GM21515 (cell line): Measurements from ENCODE around the gene PCYT2.
A peak's percentile ranks its signal among the peaks of the same experiment; 100 is the strongest.

Source experiments
- ATAC-seq: cut with Tn5 transposase; IDR thresholded peaks from one replicate; pipeline ENCODE4 v1.9.1; 2021; ENCODE audit not compliant: unreplicated experiment

PCYT2 gene

DNA sequence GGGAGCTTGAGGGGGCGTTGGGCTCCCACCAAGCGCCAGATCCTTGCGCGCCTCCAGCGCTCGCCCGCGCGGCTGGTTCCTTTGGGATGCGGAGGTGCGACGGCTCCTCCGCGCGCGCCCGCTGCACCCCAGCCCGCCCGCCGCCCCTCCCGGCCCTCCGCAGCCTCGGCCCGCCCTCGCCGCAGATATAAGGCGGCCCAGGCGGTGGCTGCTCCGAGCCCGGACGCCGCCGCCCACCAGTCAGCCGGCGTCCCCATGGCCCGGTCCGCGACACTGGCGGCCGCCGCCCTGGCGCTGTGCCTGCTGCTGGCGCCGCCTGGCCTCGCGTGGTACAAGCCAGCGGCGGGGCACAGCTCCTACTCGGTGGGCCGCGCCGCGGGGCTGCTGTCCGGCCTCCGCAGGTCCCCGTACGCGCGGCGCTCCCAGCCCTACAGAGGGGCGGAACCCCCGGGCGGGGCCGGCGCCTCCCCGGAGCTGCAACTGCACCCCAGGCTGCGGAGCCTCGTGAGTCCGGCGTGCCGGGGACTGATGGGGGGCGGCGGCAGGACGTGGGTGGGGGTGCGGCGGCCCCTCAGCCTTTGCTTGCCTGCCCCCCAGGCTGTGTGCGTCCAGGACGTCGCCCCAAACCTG is 9.1 kb downstream of the PCYT2 start, which contains the start of gene NPB:
NPB (plus strand) TSS at position 216 of the 630 bp plus-strand sequence; CDS start at position 256, 40 bp downstream.
- no peak for ATAC-seq

DNA sequence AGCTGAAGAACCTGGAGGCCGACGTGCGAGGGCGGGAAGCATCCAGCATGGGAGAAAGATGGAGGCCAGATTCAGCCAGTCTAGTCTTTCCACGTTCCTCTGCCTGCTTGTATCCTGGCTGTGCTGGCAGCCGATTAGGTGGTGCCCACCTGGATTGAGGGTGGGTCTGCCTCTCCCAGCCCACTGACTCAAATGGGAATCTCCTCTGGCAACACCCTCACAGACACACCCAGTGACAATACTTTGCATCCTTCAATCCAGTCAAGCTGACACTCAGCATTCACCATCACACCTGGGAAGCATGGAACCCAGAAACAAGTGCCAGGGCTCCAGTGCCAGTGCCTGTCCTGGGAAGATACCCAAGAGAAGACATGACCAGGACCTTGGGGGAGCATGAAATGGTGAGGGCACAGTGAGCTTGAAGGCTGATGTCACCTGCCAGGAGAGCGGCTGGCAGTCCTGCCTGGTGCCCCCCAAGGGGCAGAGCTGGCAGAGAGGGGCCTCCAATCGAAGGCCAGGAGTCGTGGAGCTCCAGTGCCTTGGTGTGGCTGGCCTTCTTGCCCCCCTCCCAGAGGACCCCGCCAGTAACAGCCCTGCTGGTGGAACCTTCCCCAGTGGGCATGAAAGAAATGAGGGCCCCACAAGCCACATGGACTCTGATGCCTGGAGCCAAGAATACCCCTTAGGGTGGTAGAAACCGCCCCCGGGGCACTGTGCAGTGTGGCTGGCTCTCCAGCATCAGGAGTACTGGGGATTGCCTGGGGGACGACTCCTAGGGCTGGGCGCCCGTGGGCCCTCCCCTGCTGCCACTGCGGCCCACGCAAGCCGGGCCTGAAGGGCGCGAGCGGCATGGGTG is 9.8 kb downstream of the PCYT2 start:
- no peak for ATAC-seq

DNA sequence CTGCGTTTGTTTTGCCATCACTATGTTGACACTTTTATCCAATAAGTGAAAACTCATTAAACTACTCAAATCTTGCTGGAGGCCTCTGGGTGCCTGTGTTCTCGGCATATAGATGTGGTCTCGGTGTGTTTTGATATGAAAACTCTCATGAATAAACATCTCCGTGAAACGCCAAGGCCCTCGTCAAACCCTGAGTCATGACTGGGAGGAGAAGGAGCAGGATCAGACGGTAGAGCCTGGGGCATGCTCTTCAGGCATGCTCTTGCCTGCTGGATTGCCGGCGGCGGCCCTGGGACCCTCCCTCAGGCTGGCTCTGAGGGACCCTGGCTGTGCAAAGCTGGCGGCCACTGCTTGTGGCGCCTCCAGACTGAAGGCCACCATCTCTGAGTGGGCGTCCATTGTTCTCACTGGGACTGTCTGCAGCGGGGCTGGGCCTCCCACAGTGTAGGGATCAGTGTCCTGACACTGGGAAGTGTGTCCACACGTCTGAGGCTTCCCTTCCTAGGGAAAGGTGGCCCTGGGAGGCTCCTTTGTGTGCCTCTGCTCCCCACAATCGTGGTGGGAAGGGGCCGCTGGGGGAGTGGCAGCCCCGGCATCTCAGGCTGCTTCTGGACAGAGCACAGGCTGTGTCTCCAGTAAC is 10.9 kb downstream of the PCYT2 start:
- ATAC-seq = no peak

DNA sequence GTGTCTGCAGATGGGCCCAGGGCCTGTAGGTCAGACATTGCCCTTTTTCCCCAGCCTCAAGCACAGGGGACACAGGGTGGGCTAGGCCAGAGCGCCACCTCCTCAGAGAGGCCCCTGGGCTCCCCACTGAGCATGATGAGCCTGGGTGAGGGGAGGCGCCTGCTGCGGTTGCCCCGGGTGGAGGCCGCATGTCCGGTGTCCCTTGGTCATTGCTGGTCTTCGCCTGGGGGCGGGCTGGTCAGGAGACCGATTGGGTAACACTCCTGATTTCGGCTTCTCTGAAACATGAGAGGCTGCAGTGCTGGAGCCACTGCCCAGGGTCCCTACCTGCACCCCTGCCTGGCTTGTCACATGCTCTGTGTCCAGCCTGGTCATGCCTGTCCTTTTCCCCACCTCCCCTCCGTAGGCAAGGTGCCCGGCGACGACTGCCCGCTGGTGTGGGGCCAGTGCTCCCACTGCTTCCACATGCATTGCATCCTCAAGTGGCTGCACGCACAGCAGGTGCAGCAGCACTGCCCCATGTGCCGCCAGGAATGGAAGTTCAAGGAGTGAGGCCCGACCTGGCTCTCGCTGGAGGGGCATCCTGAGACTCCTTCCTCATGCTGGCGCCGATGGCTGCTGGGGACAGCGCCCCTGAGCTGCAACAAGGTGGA is 11.6 kb downstream of the PCYT2 start:
- ATAC-seq = no peak

DNA sequence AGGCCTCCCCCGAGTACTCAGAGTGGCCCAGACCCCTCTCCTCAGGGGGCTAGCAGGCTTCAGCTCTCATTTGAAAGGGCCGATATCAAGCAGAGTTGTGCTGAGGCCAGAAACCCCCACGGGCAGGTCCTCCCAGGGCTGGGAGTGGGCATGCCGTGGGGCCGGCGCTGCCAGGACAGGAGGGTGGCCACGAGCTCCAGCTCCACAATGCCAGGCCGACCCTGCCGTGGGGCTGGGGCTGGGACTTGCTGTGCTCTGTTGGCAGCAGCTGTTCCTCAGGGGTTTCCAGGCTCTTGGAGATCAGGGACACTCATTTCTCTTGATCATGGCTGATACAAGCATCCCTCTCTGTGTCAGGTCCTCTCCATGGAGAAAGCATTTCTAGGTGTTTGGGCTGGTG is 12.3 kb downstream of the PCYT2 start:
- no peak for ATAC-seq

DNA sequence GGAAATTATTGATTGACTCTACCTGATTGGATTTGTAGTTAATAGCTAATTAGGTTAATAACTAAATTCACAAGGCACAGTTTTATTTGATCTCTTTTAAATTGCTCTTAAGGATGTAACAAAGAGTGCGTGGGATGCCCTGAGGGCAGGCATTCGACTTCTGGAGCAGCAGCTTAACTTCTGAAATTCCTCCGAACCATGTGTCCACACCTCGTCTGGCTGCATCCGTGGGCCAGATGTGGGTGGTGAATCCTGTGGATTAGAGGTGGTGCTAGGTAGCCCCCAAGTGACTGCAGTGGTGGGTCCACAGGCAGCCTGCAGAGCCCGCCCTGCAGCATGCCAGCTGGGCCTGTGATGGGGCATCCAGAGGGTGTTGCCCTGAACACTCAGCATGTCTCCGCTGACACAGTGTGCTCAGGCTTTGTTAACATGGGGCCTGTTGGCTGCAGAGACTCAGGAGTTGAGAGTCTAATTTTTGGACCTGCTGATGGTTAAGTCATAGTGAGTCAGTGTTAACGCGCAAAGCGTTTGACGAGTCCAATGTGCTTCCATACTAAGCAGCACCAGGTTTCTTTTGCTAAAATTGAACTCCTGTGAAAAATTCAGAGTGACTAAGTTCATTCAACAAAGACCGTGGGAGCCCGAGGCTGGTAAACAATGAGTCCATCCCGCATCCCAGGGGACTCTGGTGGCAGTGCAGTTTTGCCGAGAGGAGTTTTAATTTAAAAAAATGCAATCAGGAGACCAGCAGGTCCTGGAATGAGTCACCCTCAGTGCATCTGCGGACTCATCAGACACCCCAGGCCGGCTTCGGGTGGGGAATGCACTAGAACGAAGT is 13.0 kb downstream of the PCYT2 start:
- ATAC-seq = no peak

DNA sequence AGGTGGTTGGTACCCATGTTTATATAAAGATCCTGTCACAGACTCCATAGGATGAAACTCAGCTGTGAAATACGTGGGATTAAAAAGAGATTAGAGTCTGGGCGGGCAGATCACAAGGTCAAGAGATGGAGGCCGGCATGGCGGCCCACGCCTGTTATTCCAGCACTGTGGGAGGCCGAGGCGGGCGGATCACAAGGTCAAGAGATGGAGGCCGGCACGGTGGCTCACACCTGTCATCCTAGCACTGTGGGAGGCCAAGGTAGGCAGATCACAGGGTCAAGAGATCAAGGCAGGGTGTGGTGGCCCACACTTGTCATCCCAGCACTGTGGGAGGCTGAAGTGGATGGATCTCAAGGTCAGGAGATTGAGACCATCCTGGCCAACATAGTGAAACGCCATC is 15.8 kb downstream of the PCYT2 start:
- no peak for ATAC-seq

DNA sequence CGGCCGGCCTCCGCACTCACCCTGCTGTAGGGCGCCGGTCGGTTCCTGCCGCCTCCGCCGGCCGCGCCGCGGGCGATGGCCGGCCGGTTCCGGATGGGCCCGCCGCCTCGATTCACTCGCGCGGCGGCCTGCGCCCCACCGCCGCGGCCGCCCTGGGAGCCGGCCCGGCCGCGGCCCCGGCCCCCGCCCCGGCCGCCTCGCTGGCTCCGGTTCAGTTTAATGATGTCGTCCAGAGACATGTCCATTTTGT is 20.0 kb downstream of the PCYT2 start:
- ATAC-seq = peak; percentile 30

DNA sequence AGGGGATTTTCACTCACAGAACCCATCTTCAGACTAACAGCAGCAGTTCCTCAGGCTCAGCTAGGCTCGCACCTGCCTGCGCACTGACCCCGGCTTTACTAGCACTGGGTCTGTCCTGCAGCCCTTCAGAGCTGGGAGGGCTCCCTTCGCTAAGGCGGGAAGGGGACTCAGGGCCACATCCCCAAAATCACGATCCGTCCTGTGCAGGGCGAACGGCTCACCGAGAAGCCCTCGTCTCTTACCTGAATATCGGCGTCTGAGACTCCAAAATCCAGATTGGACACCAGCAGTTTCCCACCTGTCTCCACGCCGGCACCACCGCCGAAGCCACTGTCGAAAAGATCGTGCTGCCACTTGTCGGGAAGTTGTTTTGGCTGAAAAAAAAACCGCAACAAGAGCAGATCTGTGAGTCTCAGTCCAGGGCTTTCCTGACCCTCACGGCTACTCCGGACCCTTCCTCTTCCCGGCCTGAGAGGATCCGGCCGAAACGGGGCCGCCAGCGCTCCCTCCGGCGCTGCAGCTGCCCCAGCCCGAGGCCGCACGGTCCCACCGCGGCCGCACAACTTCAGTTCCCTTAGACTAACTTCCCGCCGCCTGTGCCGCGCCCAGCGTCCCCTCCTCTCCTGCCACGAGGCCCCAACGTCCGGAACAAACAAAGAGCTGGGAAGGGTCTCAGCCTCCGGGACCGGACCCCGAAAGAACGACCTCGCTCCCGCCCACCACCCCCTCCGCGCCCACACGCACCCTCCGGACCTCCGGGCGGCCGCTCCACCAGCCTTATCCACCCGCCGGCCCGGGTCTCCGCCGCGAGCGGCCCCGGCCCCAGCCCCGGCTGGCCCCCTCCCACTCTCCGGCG is 20.5 kb downstream of the PCYT2 start:
- ATAC-seq = no peak

DNA sequence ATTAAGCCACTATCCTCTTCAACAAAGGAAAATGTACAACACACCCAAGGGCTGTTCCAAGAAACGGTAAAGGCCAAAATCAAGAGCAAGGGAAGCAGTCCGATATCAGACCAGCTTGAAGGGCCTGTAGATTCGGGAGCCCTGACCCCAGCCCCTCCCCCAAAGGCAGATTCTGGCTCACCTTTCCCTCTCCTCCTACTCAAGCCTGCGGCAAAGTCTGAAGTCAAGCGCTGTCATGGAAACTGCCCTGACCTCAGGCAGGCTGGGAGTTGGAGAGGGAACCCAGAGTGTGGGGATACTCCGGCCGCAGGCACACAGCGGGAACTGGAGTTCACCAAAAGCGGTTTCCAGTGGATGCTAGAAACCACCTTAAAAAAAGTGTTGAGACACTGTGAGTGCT is 21.6 kb downstream of the PCYT2 start:
- no peak for ATAC-seq

DNA sequence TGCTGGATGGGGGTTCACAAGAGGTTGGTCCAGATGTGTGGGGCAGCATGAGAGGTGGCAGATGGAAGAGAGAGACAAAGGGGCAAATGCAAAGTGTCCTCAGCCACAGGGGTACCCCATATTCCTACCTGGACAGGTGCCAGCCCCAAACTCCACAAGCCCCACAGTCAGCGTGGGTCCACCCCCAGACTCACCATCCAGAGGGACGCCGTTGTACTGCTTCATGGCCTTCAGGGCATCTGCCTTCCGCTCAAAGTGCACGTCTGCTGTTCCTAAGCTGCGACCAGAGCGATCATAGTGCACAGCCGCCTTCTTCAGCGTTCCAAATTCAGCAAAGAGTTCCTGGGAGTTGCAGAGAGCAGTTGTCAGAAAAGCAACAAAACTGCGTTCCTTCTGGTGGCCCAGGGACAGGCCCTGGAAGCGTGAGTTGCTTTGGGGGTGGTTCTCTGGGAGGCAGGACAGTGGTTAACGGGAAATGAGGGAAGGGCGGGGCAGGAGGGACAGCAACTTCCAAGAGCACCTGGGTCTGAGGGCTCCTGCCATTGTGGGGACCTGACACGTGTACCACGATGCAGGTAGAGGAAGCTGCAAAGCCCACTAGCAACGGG is 22.1 kb downstream of the PCYT2 start:
- no peak for ATAC-seq

DNA sequence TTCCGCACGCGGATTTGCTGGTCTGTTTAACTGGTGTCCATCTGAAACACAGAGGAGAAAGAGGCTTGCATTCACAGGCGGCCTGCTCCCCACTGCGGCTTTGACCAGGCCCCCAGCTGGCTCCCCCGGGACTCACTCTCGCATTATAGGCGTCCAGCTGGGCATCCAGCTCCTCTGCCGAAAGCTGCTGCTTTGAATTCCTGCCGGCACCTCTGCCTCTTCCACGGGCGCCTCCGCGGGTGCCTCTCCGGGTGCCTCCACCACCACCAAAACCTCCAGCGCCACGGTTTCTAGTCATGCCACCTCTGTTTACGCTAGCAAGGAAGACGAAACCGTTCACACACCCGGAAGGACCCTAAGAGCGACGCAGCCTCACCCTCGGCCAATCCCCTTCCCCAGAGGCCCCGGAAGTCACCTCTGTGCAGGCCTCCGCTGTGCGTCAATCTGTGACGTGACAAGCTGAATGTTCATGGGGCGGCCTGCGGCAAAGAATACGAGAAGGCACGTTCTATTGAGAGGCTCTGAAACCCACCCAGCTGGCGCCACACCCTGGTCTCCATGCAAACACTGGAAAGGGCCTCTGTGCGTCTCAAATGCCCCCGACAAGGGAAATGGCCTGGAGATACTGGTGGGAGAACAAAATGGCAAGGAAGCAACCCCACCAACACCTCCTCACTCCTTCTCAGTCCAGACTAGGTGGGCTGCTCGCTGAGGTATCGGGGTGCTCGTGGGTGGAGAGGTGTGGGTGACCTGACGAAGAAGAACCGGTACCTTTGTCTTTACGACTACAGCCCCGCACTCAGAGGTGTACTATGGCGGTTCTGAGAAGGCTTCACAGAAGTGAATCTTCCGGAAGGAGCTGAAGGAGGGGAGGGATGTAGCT is 22.9 kb downstream of the PCYT2 start:
- ATAC-seq = no peak

DNA sequence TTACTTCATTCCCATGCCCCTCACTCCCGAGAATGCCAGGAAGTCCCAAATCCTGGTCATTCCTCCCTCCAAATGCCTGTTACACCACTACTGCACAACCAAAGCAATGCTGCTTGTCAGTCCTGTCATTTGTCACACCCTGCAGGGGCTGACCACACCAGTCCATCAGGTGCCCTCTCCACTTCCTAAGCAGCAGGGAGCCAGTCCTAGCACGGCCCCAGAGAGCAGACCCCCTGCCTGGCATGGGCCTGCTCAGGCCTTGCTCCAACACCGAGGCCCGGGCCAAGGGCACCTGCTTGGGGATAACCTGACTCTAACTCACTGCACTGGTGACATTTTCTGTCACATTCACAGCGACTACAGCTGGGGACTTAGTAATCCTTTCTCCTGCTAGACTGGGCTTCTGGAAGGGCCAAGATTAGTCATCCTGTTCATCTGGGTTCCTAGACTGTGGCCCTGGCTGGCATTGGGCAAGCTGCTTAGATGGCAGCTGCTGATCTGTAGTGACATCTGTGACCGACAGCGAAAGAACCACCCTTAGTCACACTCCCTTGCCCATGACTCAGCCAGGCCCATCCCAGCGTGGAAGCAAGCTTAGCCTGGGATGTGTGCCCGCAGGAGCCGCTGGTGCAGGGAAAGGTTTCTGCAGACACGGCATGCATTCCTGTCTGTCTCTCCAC is 25.2 kb downstream of the PCYT2 start:
- ATAC-seq = no peak

DNA sequence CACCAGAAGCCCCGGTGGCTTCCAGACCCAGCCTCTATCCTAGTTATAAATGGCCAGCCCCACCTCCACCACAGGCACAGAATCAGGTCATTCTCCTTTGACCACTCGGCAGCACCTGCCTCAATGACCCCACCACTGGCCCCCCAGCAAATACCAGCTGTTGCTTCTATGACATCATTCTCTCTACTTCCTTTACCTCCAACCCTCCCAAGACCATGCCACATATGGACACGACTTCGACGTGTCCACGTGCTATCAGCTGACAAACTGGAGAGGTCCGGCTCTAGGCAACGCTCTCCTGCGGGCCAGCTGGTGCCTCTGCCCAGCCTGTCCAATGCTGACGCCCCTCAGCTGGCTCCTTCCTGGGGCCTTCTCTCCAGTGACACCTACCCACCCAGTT is 25.7 kb downstream of the PCYT2 start:
- ATAC-seq = no peak

DNA sequence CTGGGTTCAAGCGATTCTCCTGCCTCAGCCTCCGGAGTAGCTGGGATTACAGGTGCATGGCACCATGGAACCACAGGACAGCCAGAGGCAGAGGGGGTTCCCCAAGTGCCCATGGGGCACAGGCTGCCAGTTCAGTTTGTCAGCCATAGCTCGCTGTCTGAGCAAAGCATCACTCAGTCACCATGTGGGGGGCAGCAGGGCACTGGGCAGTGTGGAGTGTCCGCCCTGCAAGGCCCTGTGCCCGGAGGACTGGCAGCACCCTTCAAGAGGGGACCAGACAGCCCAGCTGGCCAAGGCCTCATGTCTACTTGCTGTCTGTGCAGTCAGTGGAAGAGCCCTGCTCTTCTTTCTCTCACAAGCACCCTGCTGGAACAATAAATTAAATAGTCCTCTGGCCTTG is 26.2 kb downstream of the PCYT2 start:
- no peak for ATAC-seq

DNA sequence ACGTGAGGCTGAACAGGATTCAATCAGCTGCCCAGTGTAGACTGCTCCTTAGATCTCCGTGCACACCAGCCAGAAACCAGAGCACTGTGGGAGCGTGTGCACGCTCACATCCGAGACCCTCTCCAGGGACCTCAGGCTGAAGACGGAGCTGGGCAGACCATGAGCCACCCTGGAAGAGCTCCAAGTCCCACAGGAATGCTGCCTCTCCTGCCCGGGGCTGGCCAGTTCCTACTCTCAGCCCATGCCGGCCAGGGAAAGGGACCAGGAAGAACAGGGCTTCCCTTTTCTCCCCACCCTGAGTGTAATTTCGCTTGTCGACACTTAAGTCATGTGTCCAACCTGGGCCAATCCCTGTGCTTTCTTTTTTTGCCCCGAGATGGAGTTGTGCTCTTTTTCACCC is 26.7 kb downstream of the PCYT2 start:
- ATAC-seq = no peak

DNA sequence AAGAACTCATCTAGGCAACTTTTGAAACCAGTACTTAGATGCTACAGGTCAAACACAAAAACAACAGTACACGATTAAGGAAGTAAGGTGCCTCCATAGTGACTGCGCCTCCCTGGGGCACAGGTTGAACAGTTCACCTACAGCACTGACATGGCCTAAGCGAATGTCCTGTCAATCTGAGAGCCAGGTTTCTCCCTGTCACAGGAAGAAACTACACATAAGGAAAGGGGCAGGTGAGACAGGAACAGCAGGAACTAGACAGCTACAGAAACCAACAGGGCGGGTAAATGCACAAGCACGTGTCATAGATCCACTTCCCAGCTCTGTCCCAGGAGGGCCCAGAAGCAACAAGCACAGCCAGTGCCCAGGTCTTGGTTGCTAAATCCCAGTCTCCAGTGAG is 32.1 kb downstream of the PCYT2 start:
- ATAC-seq = no peak

DNA sequence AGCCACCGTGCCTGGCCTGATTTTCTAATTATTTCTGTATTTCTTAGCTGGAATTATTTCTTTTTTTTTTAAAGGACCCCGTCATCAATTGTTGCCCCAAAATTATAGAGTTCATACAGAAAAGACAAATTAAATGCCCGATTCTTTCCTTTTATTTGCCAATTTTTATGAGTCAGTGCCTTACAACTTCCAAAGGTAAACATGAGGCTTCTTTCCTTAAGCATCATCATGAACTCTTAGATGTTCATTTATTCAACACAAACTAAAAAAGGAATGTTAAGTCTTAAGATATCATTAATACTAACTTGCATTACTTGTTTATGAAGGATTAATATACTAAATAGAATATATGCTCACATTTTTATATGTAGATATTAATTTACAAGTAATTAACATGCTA is 32.9 kb downstream of the PCYT2 start:
- no peak for ATAC-seq
